GM13976 (cell line): ENCODE data around the gene CNN3.

Experiments
- DNase-seq: peaks from one replicate; pipeline ENCODE4 v3.0.0; 2012; ENCODE audit warnings: low spot score
- in situ Hi-C: fragments of 300-500 bp; cut with MboI; formaldehyde crosslinking; loops from one replicate; pipeline ENCODE4 v1.12.0; 2022; ENCODE audit warnings: low sequenced_read_pairs, mixed read lengths, inconsistent platforms; ENCODE audit not compliant: unreplicated experiment
- TF ChIP-seq, protein P1 (sequence below): IDR thresholded peaks from 2 replicates; pipeline ENCODE4 v1.5.1; 2012; ENCODE audit warnings: borderline replicate concordance, mild to moderate bottlenecking; ENCODE audit not compliant: insufficient read depth; ENCODE audit errors: extremely low read depth, missing control alignments, control extremely low read depth

Gene CNN3

DNA sequence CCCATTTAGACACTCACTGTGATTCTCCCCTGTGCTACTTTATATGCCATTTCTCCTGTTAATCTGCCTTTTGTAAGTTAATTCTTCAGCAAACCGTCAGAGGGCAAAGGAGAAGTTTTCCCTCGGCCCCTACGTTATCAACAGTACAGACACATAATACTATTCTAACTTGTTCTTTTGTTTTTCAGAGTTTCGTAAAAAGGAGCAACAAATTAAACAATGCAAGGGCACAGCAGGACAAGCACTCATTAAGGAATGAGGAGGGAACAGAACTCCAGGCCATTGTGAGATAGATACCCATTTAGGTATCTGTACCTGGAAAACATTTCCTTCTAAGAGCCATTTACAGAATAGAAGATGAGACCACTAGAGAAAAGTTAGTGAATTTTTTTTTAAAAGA lies 32.3 kb downstream of the CNN3 start:
- in situ Hi-C loops, result no loop called here
- TF ChIP-seq, protein P1, sequence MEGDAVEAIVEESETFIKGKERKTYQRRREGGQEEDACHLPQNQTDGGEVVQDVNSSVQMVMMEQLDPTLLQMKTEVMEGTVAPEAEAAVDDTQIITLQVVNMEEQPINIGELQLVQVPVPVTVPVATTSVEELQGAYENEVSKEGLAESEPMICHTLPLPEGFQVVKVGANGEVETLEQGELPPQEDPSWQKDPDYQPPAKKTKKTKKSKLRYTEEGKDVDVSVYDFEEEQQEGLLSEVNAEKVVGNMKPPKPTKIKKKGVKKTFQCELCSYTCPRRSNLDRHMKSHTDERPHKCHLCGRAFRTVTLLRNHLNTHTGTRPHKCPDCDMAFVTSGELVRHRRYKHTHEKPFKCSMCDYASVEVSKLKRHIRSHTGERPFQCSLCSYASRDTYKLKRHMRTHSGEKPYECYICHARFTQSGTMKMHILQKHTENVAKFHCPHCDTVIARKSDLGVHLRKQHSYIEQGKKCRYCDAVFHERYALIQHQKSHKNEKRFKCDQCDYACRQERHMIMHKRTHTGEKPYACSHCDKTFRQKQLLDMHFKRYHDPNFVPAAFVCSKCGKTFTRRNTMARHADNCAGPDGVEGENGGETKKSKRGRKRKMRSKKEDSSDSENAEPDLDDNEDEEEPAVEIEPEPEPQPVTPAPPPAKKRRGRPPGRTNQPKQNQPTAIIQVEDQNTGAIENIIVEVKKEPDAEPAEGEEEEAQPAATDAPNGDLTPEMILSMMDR, result no peak
- no peak for DNase-seq

DNA sequence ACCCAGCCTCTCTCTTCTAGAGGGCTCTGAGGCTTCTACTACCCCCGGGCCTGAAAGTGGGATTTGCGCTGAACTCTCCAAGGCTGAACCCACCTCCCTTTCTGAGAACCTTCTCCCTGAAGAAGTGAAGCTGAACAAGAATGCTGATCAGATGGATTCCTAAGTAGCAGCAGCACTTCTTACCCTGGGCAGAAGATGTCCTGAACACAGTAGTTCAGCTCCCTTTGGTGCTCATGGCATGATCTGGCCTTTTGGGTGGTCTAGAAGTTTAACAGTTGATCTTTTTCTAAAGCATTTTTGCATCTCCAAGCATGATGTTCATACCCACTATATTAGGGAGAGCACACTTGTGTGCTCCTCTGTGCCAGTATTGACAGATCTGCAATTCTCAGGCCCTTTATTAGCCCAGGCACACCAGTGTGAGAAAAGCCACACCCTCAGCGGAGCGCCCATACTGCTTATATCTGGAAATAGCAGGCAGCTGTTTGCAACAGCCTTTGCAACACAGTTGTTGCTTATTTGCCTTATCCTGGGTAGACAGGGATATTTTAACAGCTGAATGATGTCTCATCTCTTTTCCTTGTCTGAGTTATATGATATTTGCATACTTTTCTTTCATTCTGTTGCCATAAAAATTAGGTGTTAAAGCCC lies 34.2 kb downstream of the CNN3 start:
- no peak for DNase-seq
- TF ChIP-seq, protein P1, result no peak
- in situ Hi-C loops, result no loop called here

DNA sequence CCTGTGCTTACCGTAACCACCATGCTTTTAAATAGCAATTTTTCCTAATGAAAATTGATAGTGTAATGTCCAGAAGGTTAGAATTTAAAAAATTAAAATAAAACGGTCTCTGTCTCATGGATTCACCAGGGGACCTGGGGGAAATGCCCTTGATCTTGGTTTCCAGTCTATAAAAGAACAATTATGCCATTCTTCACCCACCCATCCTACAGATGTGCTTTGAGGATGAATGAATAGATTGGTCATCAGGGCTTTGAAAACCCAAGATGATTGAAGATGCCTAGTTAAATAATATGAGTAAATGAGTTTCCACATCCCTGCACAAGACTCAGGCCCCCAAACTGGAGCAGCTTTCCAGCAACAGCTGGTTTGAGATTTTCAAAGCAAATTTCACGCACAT lies 38.7 kb downstream of the CNN3 start:
- TF ChIP-seq, protein P1, result no peak
- in situ Hi-C loops, result no loop called here
- DNase-seq, result no peak

DNA sequence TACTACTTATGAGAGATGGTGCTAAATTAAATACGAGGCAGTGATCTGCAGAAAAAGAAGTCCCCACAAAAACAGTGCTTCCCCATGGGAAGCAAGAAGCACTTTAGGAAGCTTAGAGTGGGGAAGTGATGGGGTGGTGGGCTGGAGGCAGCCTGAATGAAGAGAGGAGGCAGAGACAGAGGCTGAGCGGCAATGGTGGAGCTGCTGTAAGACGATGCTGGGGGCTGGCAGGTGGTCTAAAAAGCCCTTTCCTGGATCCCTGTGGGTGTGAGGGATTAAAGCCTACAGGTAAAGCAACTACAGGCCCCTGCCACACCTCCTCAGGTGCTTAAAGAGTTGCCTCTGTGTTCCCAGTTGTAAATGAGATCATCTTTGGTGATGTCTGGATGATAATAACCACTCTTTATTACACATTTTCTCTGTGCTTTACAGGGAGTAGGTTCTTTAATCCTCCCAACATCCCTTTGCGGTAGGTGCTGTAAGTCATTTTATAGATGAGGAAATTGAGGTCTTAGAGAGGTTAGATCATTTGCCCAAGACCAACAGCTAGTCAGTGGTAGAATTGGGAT lies 39.2 kb downstream of the CNN3 start:
- TF ChIP-seq, protein P1, result no peak
- no peak for DNase-seq
- in situ Hi-C loops, result no loop called here

DNA sequence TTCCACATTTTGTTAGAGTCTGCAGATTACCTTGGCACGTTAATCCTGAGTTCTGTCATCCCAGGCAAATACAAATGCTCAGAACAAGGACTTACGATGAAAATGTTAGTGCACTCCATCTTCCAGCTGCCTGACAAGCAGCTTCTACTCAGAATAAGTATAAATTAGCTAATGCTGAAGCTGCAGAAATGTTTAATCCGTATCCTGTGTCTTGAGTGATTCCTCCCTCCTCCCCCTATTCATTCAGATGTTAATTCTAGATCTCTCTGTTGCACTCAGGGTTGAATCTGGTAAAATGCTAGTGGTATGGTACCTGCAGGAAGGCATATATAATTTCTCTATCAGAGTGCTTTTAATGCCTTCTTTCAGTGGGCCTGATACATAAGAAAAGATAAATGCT lies 39.8 kb downstream of the CNN3 start:
- TF ChIP-seq, protein P1, result no peak
- in situ Hi-C loops, result no loop called here
- DNase-seq, result no peak

DNA sequence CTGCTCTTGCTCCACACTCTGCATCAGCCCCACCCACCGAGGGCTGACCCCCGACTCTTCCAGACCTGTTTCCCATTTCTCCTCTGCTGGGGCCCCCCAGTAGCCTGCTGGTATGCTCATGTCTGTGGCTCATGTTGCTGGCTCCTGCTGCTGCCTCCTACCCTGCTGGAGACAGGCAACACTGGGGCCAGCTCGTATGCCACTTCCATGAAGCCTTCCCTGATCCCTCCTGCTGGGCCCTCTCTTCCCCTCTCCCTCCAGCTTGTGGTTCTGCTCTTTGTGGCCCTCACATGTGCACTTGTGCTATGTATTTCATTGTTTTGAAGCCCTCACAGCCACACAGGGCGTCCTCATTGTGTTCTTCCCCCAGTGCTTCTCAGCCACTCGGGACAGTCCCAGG lies 40.5 kb downstream of the CNN3 start:
- TF ChIP-seq, protein P1, result no peak
- DNase-seq, result no peak
- in situ Hi-C loops, result no loop called here
